SU-DHL-6 (cell line): ENCODE measurements around the gene KCTD11.

Source experiments
- EZH2phosphoT487 ChIP-seq: fragments of 200-600 bp; sonication (generic), shearing (Covaris generic); conservative IDR thresholded peaks from 2 replicates; pipeline ENCODE4 v1.6.1; 2018; ENCODE audit warnings: mild to moderate bottlenecking, antibody characterized with exemption, low read length, moderate library complexity, mixed read lengths
- TF ChIP-seq, protein P1 (sequence below): fragments of 200-600 bp; sonication (generic); IDR thresholded peaks from one replicate; pipeline ENCODE4 v1.5.1; 2017; ENCODE audit warnings: antibody characterized with exemption, mild to moderate bottlenecking, low read length, moderate library complexity; ENCODE audit not compliant: insufficient read depth, poor library complexity, severe bottlenecking

DNA sequence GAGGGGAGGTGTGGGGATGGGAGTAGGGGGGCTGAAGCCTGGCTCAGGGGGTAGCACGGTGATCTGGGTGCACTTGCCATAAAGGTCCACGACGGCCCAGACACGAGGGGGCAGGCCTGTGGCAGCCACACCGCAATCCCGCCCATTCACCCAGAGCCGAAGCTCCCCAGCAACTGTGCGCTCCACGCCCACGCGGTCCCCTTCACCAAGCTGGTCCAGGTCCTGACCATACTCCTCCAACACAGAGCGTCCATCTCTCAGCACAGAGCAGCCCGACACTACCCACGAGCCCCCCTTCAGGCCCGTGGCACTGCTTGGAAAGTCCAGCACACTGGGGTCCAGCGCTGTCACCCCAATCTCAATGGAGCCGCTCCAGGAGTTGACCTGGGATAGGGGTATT is 24.5 kb upstream of the KCTD11 start:
- TF ChIP-seq, protein P1, sequence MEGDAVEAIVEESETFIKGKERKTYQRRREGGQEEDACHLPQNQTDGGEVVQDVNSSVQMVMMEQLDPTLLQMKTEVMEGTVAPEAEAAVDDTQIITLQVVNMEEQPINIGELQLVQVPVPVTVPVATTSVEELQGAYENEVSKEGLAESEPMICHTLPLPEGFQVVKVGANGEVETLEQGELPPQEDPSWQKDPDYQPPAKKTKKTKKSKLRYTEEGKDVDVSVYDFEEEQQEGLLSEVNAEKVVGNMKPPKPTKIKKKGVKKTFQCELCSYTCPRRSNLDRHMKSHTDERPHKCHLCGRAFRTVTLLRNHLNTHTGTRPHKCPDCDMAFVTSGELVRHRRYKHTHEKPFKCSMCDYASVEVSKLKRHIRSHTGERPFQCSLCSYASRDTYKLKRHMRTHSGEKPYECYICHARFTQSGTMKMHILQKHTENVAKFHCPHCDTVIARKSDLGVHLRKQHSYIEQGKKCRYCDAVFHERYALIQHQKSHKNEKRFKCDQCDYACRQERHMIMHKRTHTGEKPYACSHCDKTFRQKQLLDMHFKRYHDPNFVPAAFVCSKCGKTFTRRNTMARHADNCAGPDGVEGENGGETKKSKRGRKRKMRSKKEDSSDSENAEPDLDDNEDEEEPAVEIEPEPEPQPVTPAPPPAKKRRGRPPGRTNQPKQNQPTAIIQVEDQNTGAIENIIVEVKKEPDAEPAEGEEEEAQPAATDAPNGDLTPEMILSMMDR, result no peak
- no peak for TF ChIP-seq EZH2phosphoT487
